ENCODE measurements around the gene CNTFR. TPM values are rescaled to one million over a fixed set of nuclear protein-coding genes. Genes with fewer than 3 reads are reported as not detected.

Gene CNTFR
- total RNA-seq, 1 donor from 2014 or later, result 4.7 TPM

- H3K4me3 ChIP-seq, result no peak overlapping the region
- H3K27me3 ChIP-seq, result no peaks in the 10 kb centered on the region
- no peaks in the 10 kb centered on the region for H3K4me1 ChIP-seq
- no peak overlapping the region for H3K27ac ChIP-seq
- intact Hi-C loops (cut with DNase I), result no loop called here
- DNase-seq (ENCODE audit: low spot score in 2 of 2), result peak in 1 of 2 donors; percentile 54
- TF ChIP-seq CTCF (IDR thresholded peaks at IDR 0.05), result no peak
- H3K36me3 ChIP-seq, result no peaks in the 10 kb centered on the region
- H3K9me3 ChIP-seq, result no peaks in the 10 kb centered on the region
These were observed 39.4 kb downstream of the CNTFR start for GRCh38 chr9:34550016-34550680.

- TF ChIP-seq CTCF (IDR thresholded peaks at IDR 0.05), result no peak
- no peaks in the 10 kb centered on the region for H3K9me3 ChIP-seq
- intact Hi-C loops (cut with DNase I), result loop anchor here (2.0 kb wide), 1 partner anchor 41 kb away; no protein-coding TSS in a partner anchor
These were observed 40.2 kb downstream of the CNTFR start for GRCh38 chr9:34549407-34549732.

GRCh38 chr9:34547960-34548611 is 41.4 kb downstream of the CNTFR start:
- Histone ChIP-seq H3K9me3 (no peaks in the 10 kb centered on the region), H3K4me1 (no peaks in the 10 kb centered on the region), H3K4me3 (no peak overlapping the region), H3K27me3 (no peaks in the 10 kb centered on the region), H3K27ac (no peak overlapping the region), H3K36me3 (no peaks in the 10 kb centered on the region)
- DNase-seq (ENCODE audit: low spot score in 2 of 2), result peak in 1 of 2 donors; percentile 79
- intact Hi-C loops (cut with DNase I), result loop anchor here (1.0 to 2.0 kb wide), 2 partner anchors 43 to 56 kb away; no protein-coding TSS in a partner anchor
- peak; percentile 63 to 79 (median 67) for TF ChIP-seq CTCF (IDR thresholded peaks at IDR 0.05)

More at GRCh38 chr9:34549407-34549732, 40.2 kb downstream of the CNTFR start:
- no peak overlapping the region for H3K27ac ChIP-seq
- no peaks in the 10 kb centered on the region for H3K27me3 ChIP-seq
- no peaks in the 10 kb centered on the region for H3K36me3 ChIP-seq
- no peak overlapping the region for H3K4me3 ChIP-seq
- peak in 1 of 2 donors; percentile 56 for DNase-seq (ENCODE audit: low spot score in 2 of 2)
- H3K4me1 ChIP-seq, result no peaks in the 10 kb centered on the region

GRCh38 chr9:34546834-34547827 is 42.4 kb downstream of the CNTFR start:
- TF ChIP-seq CTCF (IDR thresholded peaks at IDR 0.05), result peak in 2 of 3 experiments; percentile 32 to 51
- Histone ChIP-seq H3K4me1 (no peaks in the 10 kb centered on the region), H3K27ac (no peak overlapping the region), H3K36me3 (no peaks in the 10 kb centered on the region), H3K9me3 (no peaks in the 10 kb centered on the region), H3K27me3 (no peaks in the 10 kb centered on the region), H3K4me3 (no peak overlapping the region)
- intact Hi-C loops (cut with DNase I), result loop anchor here (1.0 kb wide), 1 partner anchor 143 kb away; no protein-coding TSS in a partner anchor
- DNase-seq (ENCODE audit: low spot score in 2 of 2), result peak in 1 of 2 donors; percentile 75

GRCh38 chr9:34546102-34546833 is 43.3 kb downstream of the CNTFR start:
- DNase-seq (ENCODE audit: low spot score in 2 of 2), result no peak
- no peak overlapping the region for H3K27ac ChIP-seq
- intact Hi-C loops (cut with DNase I), result loop anchor here (1.0 kb wide), 1 partner anchor 142 kb away; no protein-coding TSS in a partner anchor
- TF ChIP-seq CTCF (IDR thresholded peaks at IDR 0.05), result no peak
- no peaks in the 10 kb centered on the region for H3K9me3 ChIP-seq
- no peaks in the 10 kb centered on the region for H3K4me1 ChIP-seq
- H3K27me3 ChIP-seq, result no peaks in the 10 kb centered on the region
- no peak overlapping the region for H3K4me3 ChIP-seq
- no peaks in the 10 kb centered on the region for H3K36me3 ChIP-seq
